RWPE1 (cell line): ENCODE results near the gene CNNM4.
"Not testable (repeated sequence)": the region's sequence is repeated elsewhere in the genome, so short reads cannot be mapped to it uniquely, and the experiment has no call there.

Experiments
- CTCF ChIA-PET: fragments of 350-600 bp; sonication (Branson Sonifier 250); formaldehyde crosslinking; extraction: SDS; loops from one replicate; lab custom pipeline; 2021; lab: Yijun Ruan, JAX
- POLR2A ChIA-PET: fragments of 400-600 bp; formaldehyde crosslinking; extraction: SDS; loops from one replicate; lab custom pipeline; 2020; ENCODE audit warnings: antibody characterized with exemption; ENCODE audit not compliant: low non-redundant PET; lab: Yijun Ruan, JAX
- DNase-seq: peaks from one replicate; pipeline ENCODE4 v3.0.0; 2012; ENCODE audit warnings: low spot score
- H3K27ac ChIP-seq: fragments of 450-650 bp; 2 replicates; pipeline ENCODE4 v1.5.1; 2017
- TF ChIP-seq, protein P1 (sequence below): fragments of 450-650 bp; conservative IDR thresholded peaks from 2 replicates; pipeline ENCODE4 v1.5.1; 2017; ENCODE audit warnings: low read depth, mild to moderate bottlenecking

Gene CNNM4

DNA sequence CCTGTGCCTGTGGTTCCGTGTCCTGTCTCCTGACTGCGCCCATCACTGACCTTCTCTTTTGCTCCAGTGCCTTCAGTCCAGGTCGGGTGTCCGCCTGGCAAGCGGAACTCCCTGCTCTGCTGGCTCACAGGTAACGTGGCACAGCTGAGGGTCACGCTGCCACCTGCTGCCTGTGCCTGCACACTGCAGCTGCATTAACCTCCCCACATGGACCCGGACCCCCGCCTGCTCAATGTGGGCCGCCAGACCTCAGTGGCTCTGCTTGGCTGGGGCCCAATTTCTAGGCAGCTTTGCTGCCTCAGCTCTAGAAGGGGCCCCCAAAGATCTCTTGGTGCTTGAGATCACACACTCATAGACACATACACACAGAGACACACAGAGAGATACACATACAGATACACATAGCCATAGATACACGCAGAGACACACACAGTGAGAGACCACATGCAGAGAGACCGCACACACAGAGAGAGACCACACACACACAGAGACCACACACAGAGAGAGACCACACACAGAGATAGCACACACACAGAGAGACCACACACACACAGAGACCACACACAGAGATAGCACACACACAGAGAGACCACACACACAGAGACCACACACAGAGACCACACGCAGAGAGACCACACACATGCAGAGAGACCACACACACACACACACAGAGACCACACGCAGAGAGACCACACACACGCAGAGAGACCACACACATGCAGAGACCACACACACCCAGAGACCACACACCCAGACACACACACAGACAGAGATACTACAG, 40.5 kb downstream of the CNNM4 start:
- ChIA-PET POLR2A (no interaction called here), CTCF (interaction anchor here (0.5 to 1.8 kb wide), 11 partner anchors 12 to 315 kb away, joined by 3 to 6 read pairs (median 3); partner anchors contain the start of genes ANKRD39 and CNNM4)
- TF ChIP-seq, protein P1, sequence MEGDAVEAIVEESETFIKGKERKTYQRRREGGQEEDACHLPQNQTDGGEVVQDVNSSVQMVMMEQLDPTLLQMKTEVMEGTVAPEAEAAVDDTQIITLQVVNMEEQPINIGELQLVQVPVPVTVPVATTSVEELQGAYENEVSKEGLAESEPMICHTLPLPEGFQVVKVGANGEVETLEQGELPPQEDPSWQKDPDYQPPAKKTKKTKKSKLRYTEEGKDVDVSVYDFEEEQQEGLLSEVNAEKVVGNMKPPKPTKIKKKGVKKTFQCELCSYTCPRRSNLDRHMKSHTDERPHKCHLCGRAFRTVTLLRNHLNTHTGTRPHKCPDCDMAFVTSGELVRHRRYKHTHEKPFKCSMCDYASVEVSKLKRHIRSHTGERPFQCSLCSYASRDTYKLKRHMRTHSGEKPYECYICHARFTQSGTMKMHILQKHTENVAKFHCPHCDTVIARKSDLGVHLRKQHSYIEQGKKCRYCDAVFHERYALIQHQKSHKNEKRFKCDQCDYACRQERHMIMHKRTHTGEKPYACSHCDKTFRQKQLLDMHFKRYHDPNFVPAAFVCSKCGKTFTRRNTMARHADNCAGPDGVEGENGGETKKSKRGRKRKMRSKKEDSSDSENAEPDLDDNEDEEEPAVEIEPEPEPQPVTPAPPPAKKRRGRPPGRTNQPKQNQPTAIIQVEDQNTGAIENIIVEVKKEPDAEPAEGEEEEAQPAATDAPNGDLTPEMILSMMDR, result peak; percentile 93
- peak; percentile 66 for DNase-seq
- H3K27ac ChIP-seq, result no peak overlapping the region

DNA sequence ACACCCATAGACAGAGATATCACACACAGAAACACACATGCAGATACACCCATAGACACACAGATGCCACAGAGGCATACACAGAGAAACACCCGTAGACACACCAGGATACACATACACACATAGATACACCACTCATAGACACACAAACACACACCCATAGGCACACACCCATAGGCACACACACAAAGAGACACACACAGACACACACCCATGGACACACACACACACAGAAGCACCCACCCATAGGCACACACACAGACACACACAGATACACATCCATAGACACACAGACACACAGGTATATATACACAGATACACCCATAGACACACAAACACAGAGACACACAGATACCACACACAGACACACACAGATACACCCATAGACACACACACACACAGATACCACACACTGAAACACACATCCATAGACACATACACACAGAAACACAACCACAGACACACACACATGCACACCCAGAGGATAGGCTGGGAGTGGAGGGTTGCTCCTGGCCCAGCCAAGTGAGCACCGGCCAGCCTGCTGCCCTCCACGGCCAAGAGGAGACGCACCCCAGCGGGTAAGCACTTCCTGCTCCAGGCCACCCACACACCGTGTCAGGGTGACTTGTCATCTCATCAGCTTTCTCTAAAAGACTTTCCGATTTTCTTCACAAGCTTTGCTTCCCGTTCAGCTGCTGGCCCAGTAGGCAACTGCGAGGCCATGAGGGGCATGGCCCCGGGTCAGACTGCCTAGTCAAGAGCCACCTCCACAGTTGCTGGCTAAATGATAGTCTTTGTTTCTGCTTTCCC, 41.3 kb downstream of the CNNM4 start:
- H3K27ac ChIP-seq, result no peak overlapping the region
- TF ChIP-seq, protein P1, result no peak
- POLR2A ChIA-PET, result no interaction called here
- no peak for DNase-seq
- CTCF ChIA-PET, result interaction anchor here (1.8 kb wide), 1 partner anchor 28 kb away, joined by 6 read pairs; no protein-coding TSS in a partner anchor

DNA sequence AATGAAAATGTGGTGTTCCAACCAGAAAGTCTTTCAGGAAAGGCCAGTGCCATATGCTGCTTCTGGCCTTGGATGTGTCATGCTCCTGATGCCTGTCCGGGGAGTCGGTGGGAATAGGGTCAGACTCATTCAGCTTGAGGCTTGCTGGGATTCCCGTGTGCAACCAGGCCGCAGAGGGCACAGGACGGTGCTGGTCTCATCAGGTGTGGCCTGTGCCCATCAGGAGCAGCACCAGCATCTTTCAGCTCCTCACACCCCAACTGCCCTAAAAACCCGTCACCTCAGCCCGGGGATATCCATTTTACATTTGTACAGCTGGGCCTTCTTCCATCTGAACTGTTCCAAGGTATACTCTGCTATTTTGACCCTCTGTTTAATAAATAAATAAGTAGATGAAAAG, 42.0 kb downstream of the CNNM4 start:
- ChIA-PET POLR2A (no interaction called here), CTCF (no interaction called here)
- TF ChIP-seq, protein P1, result no peak

DNA sequence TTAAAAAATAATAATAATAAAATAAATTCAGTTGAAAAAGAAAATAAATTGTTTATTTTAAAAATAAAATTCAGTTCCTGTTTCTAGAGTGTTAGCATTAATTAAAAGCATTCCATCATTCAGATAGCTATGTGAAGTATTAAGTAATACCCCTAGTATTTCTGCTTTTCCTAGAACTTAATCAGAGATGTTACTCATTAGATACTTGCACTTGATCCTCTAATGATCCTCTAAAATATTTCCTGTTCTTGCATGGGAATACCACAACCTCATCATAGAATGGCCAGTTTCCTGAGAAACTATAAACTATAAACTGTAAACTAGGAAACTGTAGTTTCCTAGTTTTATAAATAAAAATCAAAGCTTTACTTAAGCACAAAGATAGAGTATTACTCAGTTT, 44.3 kb downstream of the CNNM4 start:
- ChIA-PET CTCF (no interaction called here), POLR2A (no interaction called here)
- no peak overlapping the region for H3K27ac ChIP-seq
- TF ChIP-seq, protein P1, result no peak
- DNase-seq, result no peak

More for the DNA sequence above, 42.0 kb downstream of the CNNM4 start:
- no peak for DNase-seq
- no peak overlapping the region for H3K27ac ChIP-seq

DNA sequence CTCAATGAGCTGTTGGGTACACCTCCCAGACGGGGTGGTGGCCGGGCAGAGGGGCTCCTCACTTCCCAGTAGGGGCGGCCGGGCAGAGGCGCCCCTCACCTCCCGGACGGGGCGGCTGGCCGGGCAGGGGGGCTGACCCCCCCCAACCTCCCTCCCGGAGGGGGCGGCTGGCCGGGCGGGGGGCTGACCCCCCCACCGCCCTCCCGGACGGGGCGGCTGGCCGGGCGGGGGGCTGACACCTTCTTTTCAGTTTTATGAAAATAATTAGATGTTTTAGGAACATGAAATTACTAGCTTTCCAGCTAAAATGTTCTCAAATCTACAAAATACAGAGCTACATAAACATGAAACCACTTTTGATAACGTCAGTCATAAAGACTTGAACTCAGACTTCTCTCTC, 45.2 kb downstream of the CNNM4 start:
- DNase-seq, CTCF ChIA-PET, H3K27ac ChIP-seq, POLR2A ChIA-PET: not testable (repeated sequence)

DNA sequence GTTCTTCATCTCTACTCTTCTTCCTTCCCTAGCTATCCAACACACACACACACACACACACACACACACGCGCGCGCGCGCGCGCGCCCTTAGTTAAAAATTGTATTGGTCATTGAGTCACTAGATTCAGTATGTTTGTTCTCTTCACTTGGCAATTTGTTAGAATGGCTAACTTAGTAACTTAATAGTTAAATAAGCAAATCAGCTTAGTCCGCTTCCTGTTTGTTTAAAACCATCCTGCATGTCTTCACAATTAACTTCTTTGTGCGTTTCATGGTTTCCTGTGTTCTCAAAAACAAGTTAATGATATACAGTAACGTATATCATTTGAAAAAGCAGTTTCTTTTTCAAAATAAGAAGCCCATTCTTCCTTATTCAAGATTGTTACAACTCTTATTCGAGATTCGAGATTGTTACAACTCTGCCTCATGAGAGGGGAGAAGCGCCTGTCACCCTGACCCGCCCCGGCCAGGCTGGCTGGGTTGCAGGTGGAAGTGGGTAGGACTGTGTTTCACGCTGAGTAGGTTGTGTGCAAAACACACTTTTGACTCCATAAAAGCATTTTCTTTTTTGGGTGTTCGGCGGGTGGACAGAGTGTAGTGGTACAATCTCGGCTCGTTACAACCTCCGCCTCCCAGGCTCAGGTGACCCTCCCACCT, 45.9 kb downstream of the CNNM4 start:
- H3K27ac ChIP-seq, result no peak overlapping the region
- TF ChIP-seq, protein P1, result no peak
- CTCF ChIA-PET, result no interaction called here
- POLR2A ChIA-PET, result no interaction called here
- DNase-seq, result no peak
